Naive B cell (primary cell): ENCODE measurements around the gene BTBD16. TPM values are rescaled to one million over a fixed set of nuclear protein-coding genes. Genes with fewer than 3 reads are reported as not detected.

Experiments
- ATAC-seq, 2 donors: fragments of 150-1000 bp; cut with Tn5 transposase; 2 replicates each; pipeline ENCODE4 v1.10.0; 2021; ENCODE audit warnings: low read depth in 2 of 2, mild to moderate bottlenecking in 2 of 2, moderate library complexity in 2 of 2
- DNase-seq: peaks from one replicate; pipeline ENCODE4 v3.0.0; 2022
- H3K27ac Mint-ChIP-seq, 6 donors: one replicate each; pipeline ENCODE4 v1.8.0; 2020 to 2022; ENCODE audit warnings: mild to moderate bottlenecking in 6 of 6, mixed read lengths in 6 of 6, moderate library complexity in 5 of 6, inconsistent platforms in 2 of 6
- H3K27me3 Mint-ChIP-seq, 3 donors: one replicate each; pipeline ENCODE4 v1.8.0; 2021 to 2022; ENCODE audit warnings: mixed read lengths in 3 of 3, mild to moderate bottlenecking in 1 of 3
- H3K36me3 Mint-ChIP-seq, 2 donors: one replicate each; pipeline ENCODE4 v1.8.0; 2020 to 2022; ENCODE audit warnings: mixed read lengths in 2 of 2, inconsistent platforms in 1 of 2, mild to moderate bottlenecking in 1 of 2
- H3K4me1 Mint-ChIP-seq, 3 donors: one replicate each; pipeline ENCODE4 v1.8.0; 2020 to 2022; ENCODE audit warnings: mixed read lengths in 3 of 3, inconsistent platforms in 1 of 3, mild to moderate bottlenecking in 1 of 3, moderate library complexity in 1 of 3
- H3K4me3 Mint-ChIP-seq, 8 donors: one replicate each; pipeline ENCODE4 v1.8.0; 2020 to 2022; ENCODE audit warnings: mild to moderate bottlenecking in 8 of 8, mixed read lengths in 8 of 8, moderate library complexity in 8 of 8, inconsistent platforms in 2 of 8
- H3K9me3 Mint-ChIP-seq, 7 donors: one replicate each; pipeline ENCODE4 v1.8.0; 2020 to 2022; ENCODE audit warnings: mixed read lengths in 7 of 7, mild to moderate bottlenecking in 5 of 7, inconsistent platforms in 2 of 7, moderate library complexity in 1 of 7
- polyA plus RNA-seq, 6 donors: library from polyadenylated mRNA; unstranded; fragments of 300-500 nt; fragmentation: Illumina TruSeq; gene quantifications; one replicate each; pipeline ENCODE4 v1.2.3, GENCODE V29; 2021; ENCODE audit warnings: low read depth in 6 of 6

Gene BTBD16
- polyA plus RNA-seq, 6 donors from 2014 or later, result not detected

DNA sequence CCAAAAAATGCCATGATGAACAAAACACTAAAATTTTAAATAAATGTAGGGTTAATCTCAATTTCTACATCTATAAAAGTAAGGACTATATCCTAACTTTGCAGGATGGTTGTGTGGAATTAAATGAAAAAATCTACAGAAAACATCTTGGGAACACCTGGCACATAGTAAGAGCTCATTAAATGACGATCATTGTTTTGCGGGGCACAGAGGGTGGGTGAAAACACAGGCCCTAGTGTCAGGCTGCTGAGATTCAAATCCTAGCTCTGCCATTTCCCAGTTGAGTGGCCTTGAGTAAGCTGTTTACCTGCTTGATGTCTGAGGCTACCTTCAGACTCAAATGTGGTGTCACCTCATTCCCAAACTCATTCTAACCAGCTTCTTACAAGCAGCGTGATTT is 35.6 kb downstream of the BTBD16 start:
- H3K27me3 Mint-ChIP-seq, result peaks cover 0 to 12% (median 4%) of the 10 kb centered on the region in 3 donors
- peaks cover 15 to 29% (median 18%) of the 10 kb centered on the region in 3 donors for H3K4me1 Mint-ChIP-seq
- peaks cover 3 to 8% (median 5%) of the 10 kb centered on the region in 7 donors for H3K9me3 Mint-ChIP-seq
- DNase-seq (no peak), ATAC-seq (no peak)
- peaks cover 0 to 7% of the 10 kb centered on the region in 2 donors for H3K36me3 Mint-ChIP-seq
- H3K4me3 Mint-ChIP-seq, result no peak overlapping the region
- peak overlapping the region in 3 of 6 donors; percentile 71 to 81 (median 76) for H3K27ac Mint-ChIP-seq

DNA sequence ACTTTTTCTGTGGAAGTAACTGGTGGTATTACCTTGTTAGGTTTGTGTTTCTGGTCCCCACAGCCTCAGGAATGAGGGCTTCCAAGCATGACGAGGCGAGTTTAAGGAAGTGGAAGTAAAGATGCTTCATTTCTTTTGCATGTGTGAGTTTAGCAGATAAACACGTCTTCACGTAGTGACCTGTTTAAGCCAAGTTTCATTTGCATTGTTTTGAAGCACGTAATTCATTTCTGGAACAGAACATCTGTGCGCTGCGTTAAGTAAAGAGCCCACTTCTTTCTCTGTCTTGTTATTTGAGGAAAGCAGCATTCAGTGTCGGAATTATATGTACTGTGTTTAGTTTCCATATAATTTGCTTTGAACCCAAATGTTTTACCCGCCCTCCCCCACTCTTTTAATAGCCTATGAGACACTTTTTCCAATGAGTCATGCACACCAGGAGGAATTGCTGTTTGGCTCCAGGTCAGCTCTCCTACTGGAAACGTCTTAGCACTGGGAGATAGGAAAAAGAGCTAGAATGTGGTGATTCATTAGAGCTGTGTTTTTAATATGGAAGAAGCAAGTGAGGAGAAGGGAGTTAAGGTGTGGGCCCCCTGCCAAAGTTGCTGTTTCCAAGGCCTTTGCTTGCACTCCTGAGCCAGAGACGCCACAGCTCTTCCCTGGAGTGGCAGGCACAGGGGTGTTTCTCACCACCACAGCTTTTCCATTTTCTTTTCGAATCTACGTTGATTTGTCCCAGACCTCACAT is 36.7 kb downstream of the BTBD16 start:
- H3K27me3 Mint-ChIP-seq, result peaks cover 0 to 20% (median 9%) of the 10 kb centered on the region in 3 donors
- ATAC-seq (peak; percentile 89 to 93), DNase-seq (peak; percentile 34)
- peak overlapping the region in 6 of 8 donors; percentile 4 to 78 (median 40) for H3K4me3 Mint-ChIP-seq
- peak overlapping the region; percentile 65 to 88 (median 84) for H3K27ac Mint-ChIP-seq
- H3K36me3 Mint-ChIP-seq, result peaks cover 0 to 7% of the 10 kb centered on the region in 2 donors
- H3K4me1 Mint-ChIP-seq, result peaks cover 15 to 29% (median 18%) of the 10 kb centered on the region in 3 donors
- peaks cover 3 to 8% (median 5%) of the 10 kb centered on the region in 7 donors for H3K9me3 Mint-ChIP-seq

DNA sequence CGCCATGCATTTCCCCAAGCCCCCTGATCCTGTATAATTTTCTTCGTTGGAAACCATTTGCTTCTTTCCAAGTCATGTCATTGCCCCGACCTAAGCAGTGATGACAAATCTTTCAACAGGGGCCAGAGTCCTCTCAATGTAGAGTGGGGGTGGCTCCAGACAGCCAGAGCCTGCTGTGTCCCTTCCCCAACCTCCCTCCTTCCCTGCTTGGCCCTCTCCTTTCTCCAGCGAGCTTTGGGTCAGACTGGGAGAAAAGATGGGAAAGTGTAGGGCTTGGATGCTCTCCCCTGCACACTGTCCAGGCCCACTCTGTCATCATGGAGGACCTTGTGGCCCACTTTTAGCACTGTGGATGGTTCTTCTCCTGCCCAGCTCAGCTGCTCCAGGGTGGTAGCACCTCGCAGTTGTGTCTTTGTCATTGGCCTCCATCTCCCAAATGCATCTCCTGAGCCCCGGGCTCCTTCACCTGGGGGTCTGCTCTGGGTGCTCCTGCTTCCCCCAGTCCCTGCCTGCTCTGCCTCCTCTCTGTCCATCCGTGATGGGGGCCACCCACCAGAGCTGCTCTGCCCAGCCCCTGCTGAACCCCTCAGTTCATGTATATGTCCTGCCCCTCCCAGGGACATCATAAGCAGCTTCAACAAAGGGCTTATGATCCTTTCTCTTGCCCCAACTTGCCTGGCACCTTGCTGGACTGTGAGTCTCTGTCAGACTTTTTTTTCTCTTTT is 37.5 kb downstream of the BTBD16 start:
- H3K27me3 Mint-ChIP-seq, result peaks cover 3 to 25% (median 5%) of the 10 kb centered on the region in 3 donors
- no peak for DNase-seq
- H3K4me1 Mint-ChIP-seq, result peaks cover 15 to 29% (median 18%) of the 10 kb centered on the region in 3 donors
- ATAC-seq, result no peak
- peaks cover 3 to 8% (median 5%) of the 10 kb centered on the region in 7 donors for H3K9me3 Mint-ChIP-seq
- peak overlapping the region in 5 of 6 donors; percentile 83 to 92 (median 85) for H3K27ac Mint-ChIP-seq
- peaks cover 0 to 7% of the 10 kb centered on the region in 2 donors for H3K36me3 Mint-ChIP-seq
- peak overlapping the region in 6 of 8 donors; percentile 26 to 84 (median 56) for H3K4me3 Mint-ChIP-seq

DNA sequence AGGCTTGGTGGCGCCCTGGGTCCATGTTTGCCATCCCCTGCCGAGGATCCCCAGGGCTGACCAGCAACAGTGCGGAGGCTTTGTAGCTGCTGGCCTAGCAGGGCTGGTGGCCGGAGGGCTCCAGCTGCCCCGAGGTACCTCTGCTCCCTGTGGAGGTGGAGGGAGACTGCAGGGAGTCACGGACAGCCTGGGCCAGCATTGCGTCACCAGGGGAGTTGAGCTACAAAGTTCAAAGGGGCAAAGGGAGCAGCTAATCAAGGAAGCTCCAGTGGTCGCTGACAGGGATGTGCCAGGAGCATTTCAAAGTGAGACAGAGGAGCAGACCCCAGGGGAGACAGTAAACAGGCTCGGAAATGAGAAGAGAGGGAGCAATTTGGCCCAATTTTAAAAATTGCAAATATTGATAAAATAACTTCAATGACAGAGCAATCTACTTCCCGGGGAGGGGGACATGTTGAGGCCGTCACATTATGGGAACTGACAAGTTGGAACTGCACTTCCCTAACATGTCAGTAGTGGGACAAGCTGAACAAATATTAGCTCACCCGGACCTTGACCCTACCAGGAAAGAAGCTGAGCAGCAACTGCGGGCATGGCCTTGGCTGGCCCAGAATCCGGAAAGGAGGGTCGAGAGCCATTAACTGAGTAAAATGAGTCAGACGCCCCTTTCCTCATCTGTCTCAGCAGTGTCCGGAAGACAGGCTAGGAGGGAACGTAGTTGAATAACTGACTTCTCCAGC is 39.4 kb downstream of the BTBD16 start:
- DNase-seq (no peak), ATAC-seq (no peak)
- Mint-ChIP-seq H3K9me3 (peaks cover 2 to 8% (median 4%) of the 10 kb centered on the region in 7 donors), H3K4me1 (peaks cover 15 to 29% (median 18%) of the 10 kb centered on the region in 3 donors), H3K27ac (no peak overlapping the region), H3K36me3 (peaks cover 0 to 7% of the 10 kb centered on the region in 2 donors), H3K4me3 (no peak overlapping the region), H3K27me3 (peaks cover 5 to 30% (median 6%) of the 10 kb centered on the region in 3 donors)

DNA sequence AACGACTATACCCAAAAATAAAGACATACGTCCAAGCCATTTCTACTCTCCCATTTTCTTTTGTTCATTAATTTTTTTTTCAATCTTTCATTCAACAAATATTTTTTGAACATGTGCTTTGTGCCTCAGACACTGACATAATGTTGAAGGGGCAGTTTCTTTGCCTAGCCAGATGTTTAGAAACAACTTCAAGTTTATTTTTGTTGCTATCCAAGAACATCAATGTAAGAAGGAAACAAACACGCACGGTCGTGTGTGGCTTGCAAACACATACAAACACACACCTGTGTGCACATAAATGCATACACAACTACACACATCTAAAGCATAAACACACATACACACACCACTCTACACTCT is 39.9 kb downstream of the BTBD16 start:
- ATAC-seq, result no peak
- Mint-ChIP-seq H3K36me3 (peaks cover 0 to 3% of the 10 kb centered on the region in 2 donors), H3K27ac (peak overlapping the region in 1 of 6 donors; percentile 50), H3K4me1 (peaks cover 15 to 27% (median 18%) of the 10 kb centered on the region in 3 donors), H3K27me3 (peaks cover 5 to 32% (median 6%) of the 10 kb centered on the region in 3 donors), H3K4me3 (no peak overlapping the region), H3K9me3 (peaks cover 0 to 2% (median 0%) of the 10 kb centered on the region in 7 donors)
- no peak for DNase-seq

DNA sequence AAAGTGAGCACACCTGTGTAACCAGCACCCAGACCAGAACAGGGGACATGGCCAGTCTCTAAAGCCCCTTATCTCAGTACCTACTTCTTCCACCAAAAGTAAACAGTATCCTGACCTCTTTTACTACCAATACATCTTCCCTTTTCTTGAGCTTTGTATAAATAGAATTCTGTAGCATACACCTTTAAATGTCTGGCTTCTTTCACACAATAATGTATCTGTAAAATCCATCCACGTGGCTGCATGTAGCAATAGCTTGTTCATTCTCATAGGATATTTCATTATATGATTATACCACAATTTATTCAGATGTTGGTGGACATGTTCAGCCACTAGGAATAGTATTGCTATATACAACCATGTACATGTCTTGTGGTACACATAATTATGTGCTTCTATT is 40.6 kb downstream of the BTBD16 start:
- Mint-ChIP-seq H3K27ac (no peak overlapping the region), H3K9me3 (no peaks in the 10 kb centered on the region), H3K4me3 (no peak overlapping the region), H3K27me3 (peaks cover 6 to 37% (median 9%) of the 10 kb centered on the region in 3 donors), H3K36me3 (no peaks in the 10 kb centered on the region), H3K4me1 (peaks cover 15 to 21% (median 18%) of the 10 kb centered on the region in 3 donors)
- DNase-seq, result no peak
- no peak for ATAC-seq

DNA sequence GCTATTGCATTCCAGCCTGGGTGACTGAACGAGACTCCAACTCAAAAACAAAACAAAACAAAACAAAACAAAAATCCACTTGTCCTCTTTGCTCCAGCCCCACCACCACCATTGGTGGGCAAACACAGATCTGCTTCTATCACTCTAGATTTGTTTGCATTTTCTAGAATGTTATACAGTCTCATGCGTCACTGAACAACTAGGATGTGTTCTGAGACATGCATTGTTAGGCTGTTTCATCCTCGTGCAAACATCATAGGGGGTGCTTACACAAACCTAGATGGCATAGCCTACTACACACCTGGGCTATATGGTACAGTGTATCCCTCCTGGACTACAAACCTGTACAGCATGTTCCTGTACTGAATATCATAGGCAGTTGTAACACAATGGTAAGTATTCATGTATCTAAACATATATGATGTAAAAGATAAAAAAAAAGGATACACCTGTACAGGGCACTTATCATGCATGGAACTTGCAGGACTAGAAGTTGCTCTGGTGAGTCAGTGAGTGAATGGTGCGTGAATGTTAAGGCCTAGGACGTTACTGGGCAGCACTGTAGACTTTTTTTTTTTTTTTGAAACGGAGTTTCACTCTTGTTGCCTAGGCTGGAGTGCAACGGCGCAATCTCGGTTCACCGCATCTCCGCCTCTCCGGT is 45.3 kb downstream of the BTBD16 start:
- Mint-ChIP-seq H3K9me3 (peaks cover 0 to 8% (median 5%) of the 10 kb centered on the region in 7 donors), H3K36me3 (peaks cover 0 to 7% of the 10 kb centered on the region in 2 donors), H3K4me3 (no peak overlapping the region), H3K27ac (no peak overlapping the region), H3K4me1 (no peaks in the 10 kb centered on the region), H3K27me3 (peaks cover 6 to 36% (median 15%) of the 10 kb centered on the region in 3 donors)
- no peak for ATAC-seq
- no peak for DNase-seq

DNA sequence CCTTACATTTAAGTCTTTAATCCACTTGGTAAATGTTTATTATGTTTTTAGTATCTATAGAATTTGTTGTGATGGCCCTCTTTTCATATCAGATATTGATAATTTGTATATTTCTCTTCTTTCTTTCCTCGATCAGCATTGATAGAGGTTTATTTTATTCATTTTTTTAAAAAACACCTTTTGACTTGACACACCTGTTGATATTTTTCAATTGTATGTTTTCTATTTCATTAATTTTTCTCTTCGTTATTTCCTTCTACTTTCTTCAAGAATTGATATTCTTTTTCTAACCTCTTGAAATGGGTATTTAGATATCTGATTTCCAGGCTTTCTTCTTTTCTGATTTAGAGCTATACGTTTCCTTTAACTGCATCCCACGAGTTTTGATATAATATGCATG is 50.9 kb downstream of the BTBD16 start:
- peak overlapping the region in 1 of 6 donors; percentile 3 for H3K27ac Mint-ChIP-seq
- no peak overlapping the region for H3K4me3 Mint-ChIP-seq
- H3K27me3 Mint-ChIP-seq, result peaks cover 14 to 45% (median 37%) of the 10 kb centered on the region in 3 donors
- peaks cover 7 to 8% of the 10 kb centered on the region in 2 donors for H3K36me3 Mint-ChIP-seq
- no peak for ATAC-seq
- peaks cover 0 to 17% (median 6%) of the 10 kb centered on the region in 7 donors for H3K9me3 Mint-ChIP-seq
- H3K4me1 Mint-ChIP-seq, result peaks cover 6 to 11% (median 9%) of the 10 kb centered on the region in 3 donors
- no peak for DNase-seq

DNA sequence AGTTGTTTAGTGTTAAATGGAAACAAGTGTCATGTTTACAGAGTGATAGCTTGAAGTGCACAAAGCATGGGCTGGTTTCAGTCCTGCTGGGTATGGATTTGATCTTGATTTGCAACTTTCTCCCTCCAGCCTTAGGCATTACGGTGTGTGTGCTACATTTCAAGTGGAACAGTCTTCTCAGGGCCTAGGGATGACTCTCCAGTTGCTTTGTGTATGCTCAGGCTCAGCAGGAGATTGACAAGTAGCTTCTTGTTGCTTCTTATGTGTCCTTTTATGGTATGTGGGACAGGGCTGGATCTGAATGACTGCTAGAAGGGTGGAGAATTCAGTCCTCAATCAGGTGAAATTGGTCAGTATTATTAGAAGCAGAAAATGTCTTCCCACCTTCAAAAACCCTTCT is 52.1 kb downstream of the BTBD16 start:
- Mint-ChIP-seq H3K9me3 (peaks cover 0 to 17% (median 6%) of the 10 kb centered on the region in 7 donors), H3K4me3 (no peak overlapping the region), H3K36me3 (peaks cover 7 to 8% of the 10 kb centered on the region in 2 donors), H3K27ac (no peak overlapping the region), H3K4me1 (peaks cover 6 to 21% (median 9%) of the 10 kb centered on the region in 3 donors), H3K27me3 (peaks cover 14 to 45% (median 37%) of the 10 kb centered on the region in 3 donors)
- no peak for DNase-seq
- ATAC-seq, result no peak

DNA sequence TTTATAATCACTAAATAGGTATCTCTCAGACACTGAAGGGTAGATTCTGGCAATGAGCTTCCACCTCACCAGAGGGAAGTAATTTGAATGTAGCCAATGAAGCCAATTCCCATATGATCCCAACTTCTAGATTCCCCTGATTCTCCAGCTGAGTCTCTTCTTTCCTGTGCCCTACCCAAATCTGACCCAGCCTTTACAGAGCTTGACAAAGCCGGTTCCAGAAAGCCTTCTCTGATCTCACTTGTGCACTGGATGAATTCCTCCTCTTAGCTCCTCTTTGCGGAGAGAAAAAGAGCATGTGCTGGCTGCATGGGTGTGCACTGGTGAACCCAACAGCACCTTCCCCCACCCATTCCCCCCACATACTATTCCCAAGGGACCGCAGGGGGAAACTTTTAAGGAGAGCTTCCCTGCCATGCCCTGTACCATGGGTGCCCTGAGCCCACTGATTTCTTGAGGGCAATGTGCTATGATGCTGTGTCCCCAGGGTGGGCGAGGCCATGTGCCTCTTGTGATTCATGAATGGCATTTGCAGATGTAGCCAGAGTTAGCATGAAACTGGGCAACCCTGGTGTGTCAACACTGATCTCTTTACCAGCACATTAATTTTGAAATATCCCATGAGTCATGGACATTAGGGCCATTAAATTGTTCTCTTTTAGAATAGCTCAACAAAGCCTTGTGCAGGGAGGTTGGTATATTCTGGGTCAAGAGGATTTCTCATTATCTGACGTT is 53.0 kb downstream of the BTBD16 start:
- peaks cover 0 to 17% (median 6%) of the 10 kb centered on the region in 7 donors for H3K9me3 Mint-ChIP-seq
- no peak for DNase-seq

DNA sequence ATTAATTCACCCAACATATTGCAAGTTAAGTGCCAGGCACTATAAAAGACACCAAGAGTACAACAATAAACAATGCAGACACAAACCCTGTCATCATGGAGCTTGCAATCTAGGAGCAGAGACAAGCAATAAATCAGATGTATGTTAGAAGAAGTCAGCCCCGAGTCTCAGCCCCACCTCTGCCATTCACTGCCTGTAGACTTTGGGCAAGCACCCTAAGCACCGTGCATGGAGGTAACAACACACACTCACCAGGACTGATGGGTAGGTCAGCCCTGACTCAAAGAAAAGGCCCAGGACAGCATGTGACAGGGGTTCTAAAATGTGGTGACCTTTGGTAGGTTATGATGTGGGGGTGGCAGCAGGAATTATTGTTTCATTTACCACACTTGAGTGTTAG is 54.1 kb downstream of the BTBD16 start:
- H3K9me3 Mint-ChIP-seq, result peaks cover 0 to 15% (median 4%) of the 10 kb centered on the region in 7 donors
- no peak overlapping the region for H3K27ac Mint-ChIP-seq
- ATAC-seq, result no peak

More for the DNA sequence above, 53.0 kb downstream of the BTBD16 start:
- Mint-ChIP-seq H3K36me3 (peaks cover 7 to 8% of the 10 kb centered on the region in 2 donors), H3K27ac (no peak overlapping the region), H3K4me1 (peaks cover 6 to 30% (median 14%) of the 10 kb centered on the region in 3 donors), H3K4me3 (no peak overlapping the region), H3K27me3 (peaks cover 14 to 45% (median 39%) of the 10 kb centered on the region in 3 donors)
- ATAC-seq, result no peak

DNA sequence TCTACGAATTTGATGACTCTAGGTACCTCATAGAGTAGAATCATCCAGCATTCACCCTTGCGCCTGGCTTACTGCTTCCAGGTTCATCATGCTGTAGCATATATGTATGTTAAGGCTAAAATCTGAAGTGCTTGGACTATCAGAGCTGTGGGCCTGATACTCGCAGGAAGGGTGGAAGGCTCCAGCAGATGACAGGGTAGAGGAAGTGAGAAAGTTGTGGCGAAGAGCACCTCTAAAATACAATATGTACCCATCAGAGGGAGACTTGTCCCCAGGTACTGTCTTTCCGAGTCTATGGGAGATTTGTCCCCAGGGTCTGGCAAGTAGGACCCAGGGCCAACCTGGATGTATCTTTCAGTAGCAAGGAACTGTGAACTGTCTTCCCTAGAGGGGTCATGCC is 55.3 kb downstream of the BTBD16 start:
- peaks cover 0 to 8% of the 10 kb centered on the region in 2 donors for H3K36me3 Mint-ChIP-seq
- ATAC-seq, result peak; percentile 45 to 66
- peaks cover 13 to 55% (median 45%) of the 10 kb centered on the region in 3 donors for H3K27me3 Mint-ChIP-seq
- peaks cover 6 to 40% (median 18%) of the 10 kb centered on the region in 3 donors for H3K4me1 Mint-ChIP-seq
- no peak for DNase-seq
- no peak overlapping the region for H3K4me3 Mint-ChIP-seq
- H3K27ac Mint-ChIP-seq, result peak overlapping the region in 2 of 6 donors; percentile 11 to 12
- peaks cover 0 to 9% (median 0%) of the 10 kb centered on the region in 7 donors for H3K9me3 Mint-ChIP-seq

More for the DNA sequence above, 54.1 kb downstream of the BTBD16 start:
- Mint-ChIP-seq H3K27me3 (peaks cover 13 to 49% (median 45%) of the 10 kb centered on the region in 3 donors), H3K4me1 (peaks cover 6 to 40% (median 18%) of the 10 kb centered on the region in 3 donors), H3K36me3 (peaks cover 7 to 8% of the 10 kb centered on the region in 2 donors), H3K4me3 (no peak overlapping the region)
- DNase-seq, result no peak
